DMS79 (cell line): ENCODE measurements around the gene AGRN.
"Not testable (repeated sequence)": the region's sequence is repeated elsewhere in the genome, so short reads cannot be mapped to it uniquely, and the experiment has no call there.

Source experiments
- DNase-seq: peaks from one replicate; lab custom pipeline; 2025; lab: John Stamatoyannopoulos, UW

The AGRN gene

GRCh38 chr1:981955-982558, 37.9 kb upstream of the AGRN start, which contains the start of gene PERM1:
Gene PERM1, minus strand, starts transcription at chr1:982093. Its CDS starts 1,064 bp downstream, at chr1:981029.
- no peak for DNase-seq

DNA sequence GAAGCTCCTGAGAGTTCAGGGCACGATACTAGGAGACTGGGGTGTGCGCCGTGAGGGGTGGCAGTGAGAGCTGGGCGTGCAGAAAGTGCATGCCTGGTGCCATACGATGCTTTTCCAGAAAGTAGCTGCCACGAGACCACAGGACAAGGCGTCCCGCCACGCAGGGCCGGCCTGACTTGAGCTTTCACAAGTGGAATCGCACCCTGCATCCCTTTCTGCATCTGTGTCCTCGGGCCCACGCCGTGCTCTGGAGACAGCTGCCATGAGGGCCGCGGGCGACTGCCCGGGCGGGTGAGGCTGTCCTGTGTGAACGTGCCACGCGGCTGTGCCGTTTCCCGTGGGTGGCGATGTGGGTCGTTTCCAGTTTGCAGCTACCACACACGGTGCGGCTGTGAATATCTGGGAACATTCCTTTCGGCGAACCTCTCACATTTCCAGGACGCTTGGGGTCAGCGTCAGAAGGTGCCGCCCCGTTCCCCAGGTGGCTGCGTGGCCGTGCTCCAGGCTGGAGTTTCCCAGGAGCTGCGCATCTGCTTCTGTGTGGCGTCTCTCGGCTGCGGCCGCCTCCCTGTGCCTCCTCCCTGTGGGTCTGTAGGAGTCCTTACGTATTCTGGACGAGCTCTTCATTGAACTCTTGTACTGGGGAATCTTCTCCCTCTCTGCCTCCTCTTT, 37.0 kb upstream of the AGRN start:
- DNase-seq, result no peak

DNA sequence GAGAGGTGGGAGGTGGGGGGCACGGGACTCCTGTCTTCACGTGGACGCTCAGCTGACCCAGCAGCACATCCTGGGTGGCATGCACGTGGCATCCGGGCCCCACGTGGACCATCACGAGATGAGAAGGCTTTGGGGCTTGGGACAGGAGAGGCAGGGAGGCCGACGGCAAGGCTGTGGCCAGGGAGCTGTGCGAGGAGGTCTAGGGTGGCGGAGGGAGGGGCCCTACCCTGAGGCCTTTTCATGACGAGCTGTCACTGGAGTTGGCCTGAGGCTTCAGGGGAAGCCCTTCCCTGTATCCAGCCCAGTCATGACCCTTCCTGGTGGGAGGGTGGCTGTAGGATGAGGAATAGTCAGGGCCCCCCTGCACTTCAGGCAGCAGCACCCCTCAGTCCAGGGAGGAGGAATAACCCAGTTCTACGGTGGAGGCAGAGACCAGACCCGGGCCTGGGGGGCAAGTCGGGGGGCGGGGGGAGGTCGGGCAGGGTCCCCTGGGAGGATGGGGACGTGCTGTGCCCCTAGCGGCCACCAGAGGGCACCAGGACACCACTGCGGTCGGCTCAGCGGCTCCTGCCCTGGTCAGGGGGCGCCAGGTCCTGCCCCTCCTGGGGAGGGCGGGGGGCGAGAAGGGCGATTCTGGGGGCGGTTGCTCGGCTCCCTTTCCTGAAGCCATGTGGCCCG, 36.0 kb upstream of the AGRN start:
- DNase-seq, result no peak

DNA sequence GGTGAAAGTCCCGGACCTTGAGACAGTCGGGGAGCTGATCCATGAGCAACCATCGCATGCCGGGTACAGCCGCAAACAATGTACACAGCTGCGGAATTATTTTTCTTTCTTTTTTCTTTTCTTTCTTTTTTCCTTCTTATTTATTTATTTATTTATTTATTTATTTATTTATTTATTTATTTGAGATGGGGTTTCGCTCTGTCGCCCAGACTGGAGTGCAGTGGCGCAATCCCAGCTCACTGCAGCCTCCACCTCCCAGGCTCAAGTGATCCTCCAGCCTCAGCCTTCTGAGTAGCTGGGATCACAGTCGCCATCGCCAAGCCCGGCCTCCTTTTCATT, 35.5 kb upstream of the AGRN start:
- DNase-seq, result no peak

DNA sequence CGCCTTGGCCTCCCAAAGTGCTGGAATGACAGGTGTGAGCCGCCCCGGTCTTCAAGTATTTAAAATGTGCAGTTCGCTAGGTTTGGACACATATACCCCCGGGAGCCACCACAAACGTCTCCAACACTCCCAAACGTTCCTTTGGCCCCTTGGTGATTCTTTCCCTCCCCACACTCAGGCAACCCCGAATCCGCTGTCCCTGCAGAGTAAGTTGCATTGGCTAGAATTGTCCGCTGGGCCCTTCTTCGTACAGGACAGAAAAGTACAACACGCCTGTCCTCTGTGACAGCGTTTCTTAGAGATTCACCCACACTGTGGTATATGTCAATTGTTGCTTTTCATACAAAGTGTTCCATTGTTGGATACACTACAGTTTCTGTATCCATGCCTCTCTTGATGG, 34.8 kb upstream of the AGRN start:
- DNase-seq, result no peak

- DNase-seq, result not testable (repeated sequence)
Measured at GRCh38 chr1:988061-988460, 31.9 kb upstream of the AGRN start.

DNA sequence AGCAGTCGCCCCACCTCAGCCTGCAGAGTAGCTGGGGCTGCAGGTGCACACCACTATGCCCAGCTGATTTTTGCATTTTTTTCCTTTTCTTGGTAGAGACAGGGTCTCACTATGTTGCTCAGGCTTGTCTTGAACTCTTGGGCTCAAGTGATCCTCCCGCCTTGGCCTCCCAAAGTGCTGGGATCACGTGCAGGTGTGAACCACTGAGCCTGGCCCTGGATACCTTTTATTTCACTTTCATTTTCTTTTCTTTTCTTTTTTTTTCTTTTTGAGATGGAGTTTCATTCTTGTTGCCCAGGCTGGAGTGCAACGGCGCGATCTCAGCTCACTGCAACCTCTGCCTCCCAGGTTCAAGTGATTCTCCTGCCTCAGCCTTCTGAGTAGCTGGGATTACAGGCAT, 28.6 kb upstream of the AGRN start:
- not testable (repeated sequence) for DNase-seq

- no peak for DNase-seq
Measured at GRCh38 chr1:991895-992294, 28.0 kb upstream of the AGRN start.

DNA sequence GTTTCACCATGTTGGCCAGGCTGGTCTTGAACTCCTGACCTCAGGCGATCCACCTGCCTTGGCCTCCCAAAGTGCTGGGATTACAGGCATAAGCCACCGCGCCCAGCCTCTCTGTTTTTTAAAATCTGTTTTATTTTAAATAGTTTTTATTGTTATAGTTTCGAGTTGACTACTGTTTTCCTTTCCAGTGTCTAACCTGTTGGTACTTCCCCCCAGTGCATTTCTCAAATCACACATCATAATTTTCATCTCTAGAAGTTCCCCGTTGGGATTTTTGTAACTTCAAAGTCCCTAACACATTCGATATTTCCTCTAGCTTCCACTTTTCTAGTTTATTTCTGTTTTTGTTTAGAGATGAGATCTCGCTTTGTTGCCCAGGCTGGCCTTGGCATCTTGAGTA, 27.6 kb upstream of the AGRN start:
- DNase-seq, result no peak

DNA sequence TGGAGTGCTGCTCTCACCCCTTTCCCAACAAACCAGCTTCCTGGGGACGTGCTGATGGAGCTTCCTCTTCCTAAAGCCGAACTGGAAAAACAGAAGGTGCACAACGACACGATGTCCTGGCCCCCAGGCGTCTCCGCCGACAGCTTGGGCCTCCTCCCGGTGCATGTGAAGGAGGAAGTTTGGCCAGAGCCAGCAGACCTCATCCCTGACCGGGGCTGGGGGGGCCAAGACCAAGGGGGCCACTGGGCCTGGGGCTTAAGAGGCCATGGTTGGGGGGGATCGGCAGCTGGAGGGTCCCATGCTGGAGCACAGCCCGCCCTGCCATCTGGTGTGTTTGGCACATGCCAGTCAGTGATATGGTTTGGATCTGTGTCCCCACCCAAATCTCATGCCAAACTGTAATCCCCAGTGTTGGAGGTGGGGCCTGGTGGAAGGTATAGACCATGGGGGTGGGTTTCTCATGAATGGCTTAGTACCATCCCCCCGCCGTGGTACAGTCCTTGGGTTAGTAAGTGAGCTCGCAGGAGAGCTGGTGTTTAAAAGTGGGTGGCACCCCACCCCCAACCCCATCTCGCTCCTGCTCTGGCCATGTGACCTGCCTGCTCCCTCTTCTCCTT, 26.4 kb upstream of the AGRN start:
- no peak for DNase-seq

GRCh38 chr1:994546-994945, 25.4 kb upstream of the AGRN start:
- not testable (repeated sequence) for DNase-seq

- no peak for DNase-seq
Measured at GRCh38 chr1:995665-996633, 24.0 kb upstream of the AGRN start.

- no peak for DNase-seq
Measured at GRCh38 chr1:996851-997712, 22.8 kb upstream of the AGRN start.

DNA sequence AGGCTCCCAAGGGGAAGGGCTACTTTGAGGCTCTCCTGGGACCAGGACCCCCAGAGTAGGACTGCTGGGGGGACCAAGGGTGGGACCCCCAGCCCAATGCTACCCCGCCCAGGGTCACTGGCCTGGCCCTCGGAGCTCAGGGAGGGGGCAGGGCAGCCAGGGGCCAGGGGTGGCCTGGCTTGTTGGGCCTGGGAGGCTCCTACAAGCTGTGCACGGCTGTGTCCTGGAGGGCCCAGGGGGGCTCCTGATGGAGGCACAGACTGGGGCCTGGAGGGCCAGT, 22.3 kb upstream of the AGRN start:
- DNase-seq, result no peak

- DNase-seq, result no peak
Measured at GRCh38 chr1:997993-998744, 21.8 kb upstream of the AGRN start.

- DNase-seq, result peak; percentile 33
Measured at GRCh38 chr1:998745-998994, 21.2 kb upstream of the AGRN start.

DNA sequence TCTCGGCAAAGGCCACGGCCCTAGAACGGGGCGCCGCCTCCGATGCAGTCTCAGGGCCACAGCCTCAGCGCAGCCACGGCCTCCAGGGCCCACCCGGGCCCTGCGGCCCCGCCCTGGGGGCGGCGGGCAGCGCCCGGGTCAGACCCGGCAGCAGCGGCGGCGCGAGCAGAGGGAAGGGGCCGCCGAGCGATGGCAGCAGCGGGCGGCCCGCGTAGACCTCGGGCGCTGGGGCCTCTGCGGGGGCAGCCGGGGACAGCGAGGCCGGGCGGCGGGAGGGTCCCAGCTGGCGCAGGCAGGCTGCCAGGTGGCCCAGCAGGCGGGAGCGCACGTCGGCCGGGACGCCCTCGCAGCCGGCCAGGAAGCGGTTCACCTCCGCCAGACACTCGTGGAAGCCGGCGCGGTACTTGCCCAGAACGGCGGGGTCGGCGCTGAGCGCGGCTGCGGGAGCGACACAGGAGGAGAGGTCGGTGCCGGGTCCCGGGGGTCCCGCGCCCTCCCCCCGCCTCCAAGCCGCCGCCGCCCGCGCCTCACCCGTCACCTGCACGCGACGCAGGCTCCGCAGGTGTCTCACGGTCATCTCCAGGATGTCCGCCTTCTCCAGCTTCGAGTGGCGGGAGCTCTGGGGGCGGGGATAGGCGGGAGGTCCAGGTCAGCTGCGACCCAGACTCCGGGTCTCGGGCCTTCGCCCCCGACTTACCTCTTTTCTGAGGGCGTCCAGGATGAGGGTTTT, 20.8 kb upstream of the AGRN start:
- no peak for DNase-seq

- peak; percentile 73 for DNase-seq
Measured at GRCh38 chr1:999725-1000356, 20.1 kb upstream of the AGRN start, which contains the start of gene HES4. Gene HES4, minus strand, starts transcription at chr1:1000097. Its CDS starts 124 bp downstream, at chr1:999973.

GRCh38 chr1:1000357-1001056, 19.4 kb upstream of the AGRN start:
- DNase-seq, result peak; percentile 68
